IMR-90 (cell line): Measurements from ENCODE around the gene ZBTB9. TPM values are rescaled to one million over a fixed set of nuclear protein-coding genes. Genes with fewer than 3 reads are reported as not detected.

Source experiments
- ATAC-seq: fragments of 200-7000 bp; cut with Tn5 transposase; 2 replicates; pipeline ENCODE4 v1.9.1; 2020; ENCODE audit warnings: low read depth, mild to moderate bottlenecking, moderate library complexity
- BruUV-seq: library from RNA; stranded (reverse); fragments of 400-500 nt; replicated peaks from 2 replicates; lab custom pipeline; 2021; lab: Mats Ljungman, UMichigan
- CTCF ChIA-PET: fragments of 300-600 bp; formaldehyde crosslinking; extraction: SDS; loops from one replicate; lab custom pipeline; 2021; ENCODE audit warnings: antibody characterized with exemption; lab: Yijun Ruan, JAX
- POLR2A ChIA-PET: fragments of 300-600 bp; sonication (Branson Sonifier 250); formaldehyde crosslinking; loops from one replicate; lab custom pipeline; 2022; ENCODE audit warnings: antibody characterized with exemption; ENCODE audit not compliant: unreplicated experiment; lab: Charles Lee
- DNase-seq: peaks from one replicate; pipeline ENCODE4 v3.0.0; 2013
- H2AFZ ChIP-seq: replicated peaks from 2 replicates; pipeline ENCODE3; 2013; ENCODE audit warnings: low read length, mild to moderate bottlenecking; ENCODE audit not compliant: poor library complexity
- H2AK5ac ChIP-seq: 2 replicates; pipeline ENCODE4 v1.6.1; 2013; ENCODE audit warnings: low read depth, low read length, inconsistent platforms
- H2AK9ac ChIP-seq: replicated peaks from 2 replicates; pipeline ENCODE3; 2013; ENCODE audit warnings: mild to moderate bottlenecking, low read depth, low read length, moderate library complexity; ENCODE audit not compliant: poor library complexity
- H2BK120ac ChIP-seq: 2 replicates; pipeline ENCODE4 v1.6.1; 2013; ENCODE audit warnings: low read depth, low read length, inconsistent platforms
- H2BK15ac ChIP-seq: 3 replicates; pipeline ENCODE4 v1.6.1; 2013; ENCODE audit warnings: low read depth, low read length, inconsistent platforms
- H2BK20ac ChIP-seq: 2 replicates; pipeline ENCODE4 v1.6.1; 2013; ENCODE audit warnings: low read depth, mild to moderate bottlenecking, inconsistent platforms, low read length, moderate library complexity
- H2BK5ac ChIP-seq: 2 replicates; pipeline ENCODE4 v1.6.1; 2013; ENCODE audit warnings: mild to moderate bottlenecking, low read depth, low read length, inconsistent platforms; ENCODE audit not compliant: poor library complexity, severe bottlenecking
- H3K14ac ChIP-seq: replicated peaks from 2 replicates; pipeline ENCODE4 v1.6.1; 2013; ENCODE audit warnings: low read depth, low read length, inconsistent platforms
- H3K18ac ChIP-seq: 2 replicates; pipeline ENCODE4 v1.6.1; 2013; ENCODE audit warnings: low read depth, low read length, control low read depth
- H3K23ac ChIP-seq: 2 replicates; pipeline ENCODE4 v1.6.1; 2013; ENCODE audit warnings: low read depth, low read length, inconsistent platforms
- H3K27ac ChIP-seq: 2 replicates; pipeline ENCODE4 v1.5.1; 2013; ENCODE audit warnings: mild to moderate bottlenecking, control low read depth, low read length; ENCODE audit not compliant: insufficient read depth
- H3K27me3 ChIP-seq: 2 replicates; pipeline ENCODE4 v1.6.1; 2013; ENCODE audit warnings: low read length; ENCODE audit not compliant: control insufficient read depth, insufficient read depth
- H3K36me3 ChIP-seq: 2 replicates; pipeline ENCODE4 v1.6.1; 2013; ENCODE audit warnings: low read length, mixed read lengths; ENCODE audit not compliant: control insufficient read depth, insufficient read depth
- H3K4ac ChIP-seq: 2 replicates; pipeline ENCODE4 v1.6.1; 2013; ENCODE audit warnings: low read depth, low read length, inconsistent platforms
- H3K4me1 ChIP-seq: 2 replicates; pipeline ENCODE4 v1.6.1; 2013; ENCODE audit warnings: low read length, mixed read lengths; ENCODE audit not compliant: control insufficient read depth, insufficient read depth
- H3K4me2 ChIP-seq: 2 replicates; pipeline ENCODE4 v1.6.1; 2013; ENCODE audit warnings: low read depth, mild to moderate bottlenecking, control low read depth, low read length, moderate library complexity
- H3K4me3 ChIP-seq: 2 replicates; pipeline ENCODE4 v1.5.1; 2013; ENCODE audit warnings: low read depth, mild to moderate bottlenecking, control low read depth, low read length, moderate library complexity; ENCODE audit not compliant: insufficient read depth
- H3K56ac ChIP-seq: 2 replicates; pipeline ENCODE4 v1.6.1; 2013; ENCODE audit warnings: low read length, inconsistent platforms; ENCODE audit not compliant: insufficient read depth; ENCODE audit errors: extremely low read depth
- H3K79me1 ChIP-seq, 2 experiments: 2 replicates each; pipeline ENCODE4 v1.6.1; 2013; ENCODE audit warnings: low read length in 2 of 2, inconsistent platforms in 1 of 2, low read depth in 1 of 2
- H3K9ac ChIP-seq: 2 replicates; pipeline ENCODE4 v1.6.1; 2013; ENCODE audit warnings: low read depth, low read length, control low read depth
- H3K9me1 ChIP-seq: 2 replicates; pipeline ENCODE4 v1.6.1; 2013; ENCODE audit warnings: low read length, inconsistent platforms; ENCODE audit not compliant: insufficient read depth
- H3K9me3 ChIP-seq: 2 replicates; pipeline ENCODE4 v1.6.1; 2013; ENCODE audit warnings: low read length; ENCODE audit not compliant: control insufficient read depth, insufficient read depth
- H4K20me1 ChIP-seq: 2 replicates; pipeline ENCODE4 v1.6.1; 2013; ENCODE audit warnings: low read length, inconsistent platforms; ENCODE audit not compliant: insufficient read depth
- H4K5ac ChIP-seq: 2 replicates; pipeline ENCODE4 v1.6.1; 2013; ENCODE audit warnings: mild to moderate bottlenecking, low read depth, low read length, control low read depth
- H4K8ac ChIP-seq, 2 experiments: 2 replicates each; pipeline ENCODE4 v1.6.1; 2013; ENCODE audit warnings: low read depth in 2 of 2, low read length in 2 of 2, control low read depth in 1 of 2, inconsistent platforms in 1 of 2
- H4K91ac ChIP-seq: 2 replicates; pipeline ENCODE4 v1.6.1; 2013; ENCODE audit warnings: low read depth, low read length, inconsistent platforms; ENCODE audit not compliant: insufficient read depth
- BHLHE40 ChIP-seq: fragments of 150-350 bp; IDR thresholded peaks from 2 replicates; pipeline ENCODE4 v1.6.1; 2016; ENCODE audit warnings: mild to moderate bottlenecking, low read depth, low read length
- CEBPB ChIP-seq: IDR thresholded peaks from 2 replicates; pipeline ENCODE4 v1.6.1; 2012; ENCODE audit warnings: low read depth, low read length, improper control_type of control experiment
- CHD1 ChIP-seq: IDR thresholded peaks from 2 replicates; pipeline ENCODE4 v1.6.1; 2012; ENCODE audit warnings: low read depth, low read length, improper control_type of control experiment
- CTCF ChIP-seq: conservative IDR thresholded peaks from 2 replicates; pipeline ENCODE4 v1.5.1; 2012; ENCODE audit warnings: mild to moderate bottlenecking, low read depth, low read length, improper control_type of control experiment
- FOS ChIP-seq: fragments of 150-350 bp; IDR thresholded peaks from 2 replicates; pipeline ENCODE4 v1.6.1; 2016; ENCODE audit warnings: low read depth, low read length
- MAFK ChIP-seq: IDR thresholded peaks from 2 replicates; pipeline ENCODE4 v1.6.1; 2012; ENCODE audit warnings: low read depth, low read length, improper control_type of control experiment
- MAZ ChIP-seq: IDR thresholded peaks from 2 replicates; pipeline ENCODE4 v1.6.1; 2012; ENCODE audit warnings: low read depth, mild to moderate bottlenecking, low read length, improper control_type of control experiment, moderate library complexity, borderline replicate concordance
- NFE2L2 ChIP-seq: fragments of 150-350 bp; IDR thresholded peaks from 2 replicates; pipeline ENCODE4 v1.6.1; 2016; ENCODE audit warnings: low read depth, mild to moderate bottlenecking, low read length
- RAD21 ChIP-seq: IDR thresholded peaks from 2 replicates; pipeline ENCODE4 v1.6.1; 2012; ENCODE audit warnings: low read length, improper control_type of control experiment
- RFX5 ChIP-seq: IDR thresholded peaks from 2 replicates; pipeline ENCODE4 v1.8.0; 2012; ENCODE audit warnings: low read depth, mild to moderate bottlenecking, low read length, moderate library complexity
- USF2 ChIP-seq: fragments of 150-350 bp; IDR thresholded peaks from 2 replicates; pipeline ENCODE4 v1.6.1; 2017; ENCODE audit warnings: mild to moderate bottlenecking, antibody characterized with exemption, low read length, low read depth
- WGBS, 2 experiments: methylation state at CpG; one replicate each; pipeline versions ENCODE4 v1.1.5 to v1.1.7; 2013; ENCODE audit warnings: missing lambda C conversion rate in 2 of 2; ENCODE audit not compliant: insufficient read length in 1 of 2; ENCODE audit errors: extremely low coverage in 2 of 2; 5-methylcytosine and 5-hydroxymethylcytosine counted together
- dilution Hi-C: fragments of 300-500 bp; cut with HindIII; formaldehyde crosslinking; loops from one replicate; pipeline ENCODE4 v1.14.3; 2018; ENCODE audit warnings: low sequenced_read_pairs; ENCODE audit not compliant: unreplicated experiment
- in situ Hi-C: fragments of 300-500 bp; cut with MboI; formaldehyde crosslinking; loops from 3 replicates; pipeline ENCODE4 v1.14.3; 2019; ENCODE audit warnings: low sequenced_read_pairs, inconsistent platforms, mixed read lengths
- intact Hi-C: fragments of 100-400 bp; cut with micrococcal nuclease; formaldehyde crosslinking; loops from 2 replicates; pipeline ENCODE4 v1.10.0; 2022
- polyA plus RNA-seq, 3 experiments: library from polyadenylated mRNA; depleted of rRNA; stranded (reverse); fragments of >200 nt; gene quantifications; 2 replicates each; pipeline ENCODE4 v1.2.3, GENCODE V29; 2012; ENCODE audit warnings: low replicate concordance in 1 of 3
- total RNA-seq: library from RNA; depleted of rRNA; stranded (reverse); fragments of >200 nt; gene quantifications from 2 replicates; pipeline ENCODE4 v1.2.3, GENCODE V29; 2012

The ZBTB9 gene
- total and polyA plus RNA-seq, 2 of the 4 experiments (the other 2 are of a cell fraction) = 5.4 to 5.9 TPM

GRCh38 chr6:33420491-33421343 lies 33.7 kb upstream of the ZBTB9 start:
- H3K56ac ChIP-seq = no peak overlapping the region; the same call in 1 of the 2 replicates
- H3K23ac ChIP-seq = peak overlapping the region; percentile 39; the same call in 1 of the 2 replicates
- in situ Hi-C loops (no loop called here), dilution Hi-C loops (no loop called here), intact Hi-C loops (no loop called here)
- CTCF ChIA-PET = no interaction called here
- no peaks in the 10 kb centered on the region for H3K27me3 ChIP-seq
- H4K91ac ChIP-seq = peak overlapping the region; percentile 85
- H3K79me1 ChIP-seq = peaks cover 32 to 91% of the 10 kb centered on the region in 2 experiments
- H4K5ac ChIP-seq = peak overlapping the region; percentile 74
- ATAC-seq = no peak
- TF ChIP-seq BHLHE40 (no peak), RFX5 (no peak), CEBPB (no peak), USF2 (no peak), FOS (no peak), CHD1 (no peak), RAD21 (no peak), MAFK (no peak), NFE2L2 (no peak), MAZ (no peak), CTCF (no peak)
- POLR2A ChIA-PET = interaction anchor here (0.6 kb wide), 1 partner anchor 56 kb away, joined by 4 read pairs; no protein-coding TSS in a partner anchor
- H4K20me1 ChIP-seq = peaks cover 14% of the 10 kb centered on the region
- peaks cover 21% of the 10 kb centered on the region for H3K9me1 ChIP-seq
- H3K27ac ChIP-seq = peak overlapping the region; percentile 53
- H2AK9ac ChIP-seq = peak overlapping the region; percentile 93
- H2BK120ac ChIP-seq = peak overlapping the region; percentile 45; the same call in 1 of the 2 replicates
- no peak overlapping the region; the same call in 2 of the 3 replicates for H2BK15ac ChIP-seq
- 33% methylated on average over 3 of the region's 6 CpGs; no CpG with 5 or more reads in 1 of the 2 experiments for WGBS, 2 experiments
- peak overlapping the region; percentile 54 for H3K18ac ChIP-seq
- DNase-seq = no peak
- peak overlapping the region; percentile 78 for H3K4ac ChIP-seq
- peak overlapping the region; percentile 63 for H2AFZ ChIP-seq
- peak overlapping the region; percentile 94 for H3K9ac ChIP-seq
- H2BK20ac ChIP-seq = no peak overlapping the region
- peak overlapping the region; percentile 50 for H2AK5ac ChIP-seq
- peak overlapping the region; percentile 40 for H2BK5ac ChIP-seq
- peaks cover 24% of the 10 kb centered on the region for H3K36me3 ChIP-seq
- no peaks in the 10 kb centered on the region for H3K9me3 ChIP-seq
- H3K4me3 ChIP-seq = peak overlapping the region; percentile 65
- H3K4me2 ChIP-seq = peak overlapping the region; percentile 92
- peak overlapping the region; percentile 85 for H3K14ac ChIP-seq
- H4K8ac ChIP-seq = peak overlapping the region; percentile 43 to 81; a peak in 3 of 4 replicates
- H3K4me1 ChIP-seq = peaks cover 31% of the 10 kb centered on the region
- BruUV-seq = no TSS peak
